Smooth muscle cell of the brain vasculature (primary cell): ENCODE measurements around the gene VIPR1.

Experiments used
- DNase-seq: peaks from one replicate; pipeline ENCODE4 v3.0.0-alpha.2; 2012; ENCODE audit warnings: low read depth, low spot score

VIPR1 gene

GRCh38 chr3:42502429-42503250 lies at the start of gene VIPR1:
Gene VIPR1, plus strand, starts transcription at chr3:42502643. Its CDS starts 93 bp downstream, at chr3:42502736.
- no peak for DNase-seq

DNA sequence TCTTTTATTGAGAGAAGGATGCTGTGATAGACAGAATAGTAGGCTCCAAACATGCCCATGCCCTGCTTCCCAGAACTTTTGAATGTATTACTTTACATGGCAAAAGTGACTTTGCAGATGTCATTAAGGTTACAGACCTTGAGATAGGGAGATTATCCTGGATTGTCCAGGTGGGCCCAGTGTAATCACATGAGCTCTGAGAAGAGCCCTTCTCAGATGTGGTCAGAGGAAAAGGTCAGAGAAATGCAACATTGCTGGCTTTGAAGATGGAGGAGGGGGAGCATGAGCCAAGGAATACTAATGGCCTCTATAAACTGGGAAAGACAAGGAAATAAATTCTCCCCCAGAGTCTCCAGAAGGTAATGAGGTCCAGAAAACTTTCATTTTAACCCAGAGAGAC lies 46.2 kb upstream of the VIPR1 start:
- DNase-seq = no peak

DNA sequence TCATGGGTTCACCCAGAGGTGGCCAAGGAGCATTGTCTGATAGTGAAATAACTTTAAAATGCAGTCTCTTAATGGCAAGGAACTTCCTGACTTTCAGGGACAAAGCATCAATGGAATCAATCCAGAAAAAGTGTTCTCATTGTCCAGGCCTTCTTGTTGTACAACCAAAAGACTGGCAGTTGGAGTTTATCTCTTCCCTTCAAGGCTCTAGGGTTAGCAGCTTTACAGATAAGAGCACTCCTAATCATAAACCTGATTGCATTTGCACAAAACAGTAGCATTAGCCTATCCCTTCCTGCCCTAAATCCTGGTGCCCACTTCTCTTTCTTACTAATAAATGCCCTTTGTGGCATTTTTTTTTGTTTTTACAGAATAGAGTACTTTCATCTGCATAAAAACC lies 43.3 kb upstream of the VIPR1 start:
- DNase-seq = no peak

GRCh38 chr3:42461762-42462161 lies 40.7 kb upstream of the VIPR1 start:
- no peak for DNase-seq

- no peak for DNase-seq
These were observed 39.4 kb upstream of the VIPR1 start for GRCh38 chr3:42463093-42463492.

DNA sequence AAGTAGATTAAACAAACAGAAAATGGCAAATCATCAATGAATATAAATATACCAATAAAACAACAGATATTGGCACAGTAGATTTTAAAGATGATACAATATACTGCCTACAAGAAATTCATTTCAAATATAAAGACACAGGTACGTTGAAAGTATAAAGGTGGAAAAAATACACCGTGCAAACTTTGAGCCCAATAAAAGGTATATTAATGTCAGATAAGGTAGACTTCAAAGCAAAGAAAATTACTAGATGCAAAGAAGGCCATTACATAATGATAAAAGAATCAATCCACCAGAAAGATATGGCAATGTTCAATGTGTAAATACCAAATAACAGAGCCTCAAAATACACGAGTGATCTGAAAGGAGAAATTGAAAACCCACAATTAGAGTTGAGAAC lies 34.3 kb upstream of the VIPR1 start:
- DNase-seq = no peak

DNA sequence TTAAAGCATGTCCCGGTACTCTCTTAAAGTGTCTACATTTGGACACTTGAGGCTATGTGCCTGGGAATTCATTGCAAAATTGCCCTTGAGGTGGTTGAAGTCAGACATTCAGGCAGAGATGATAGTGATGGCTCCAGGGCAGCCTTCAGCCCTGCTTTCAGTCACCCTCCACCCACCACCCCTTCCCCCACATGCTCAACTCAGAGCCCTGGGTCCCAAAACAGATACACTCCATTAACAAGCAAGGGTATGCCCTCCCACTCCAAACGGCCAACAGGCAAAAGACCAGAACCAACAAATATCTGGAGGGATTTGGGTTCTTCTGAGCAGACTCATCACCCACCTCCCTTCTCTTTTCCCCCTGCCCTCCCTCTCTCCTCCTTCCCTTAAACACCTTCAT lies 29.9 kb upstream of the VIPR1 start:
- no peak for DNase-seq

DNA sequence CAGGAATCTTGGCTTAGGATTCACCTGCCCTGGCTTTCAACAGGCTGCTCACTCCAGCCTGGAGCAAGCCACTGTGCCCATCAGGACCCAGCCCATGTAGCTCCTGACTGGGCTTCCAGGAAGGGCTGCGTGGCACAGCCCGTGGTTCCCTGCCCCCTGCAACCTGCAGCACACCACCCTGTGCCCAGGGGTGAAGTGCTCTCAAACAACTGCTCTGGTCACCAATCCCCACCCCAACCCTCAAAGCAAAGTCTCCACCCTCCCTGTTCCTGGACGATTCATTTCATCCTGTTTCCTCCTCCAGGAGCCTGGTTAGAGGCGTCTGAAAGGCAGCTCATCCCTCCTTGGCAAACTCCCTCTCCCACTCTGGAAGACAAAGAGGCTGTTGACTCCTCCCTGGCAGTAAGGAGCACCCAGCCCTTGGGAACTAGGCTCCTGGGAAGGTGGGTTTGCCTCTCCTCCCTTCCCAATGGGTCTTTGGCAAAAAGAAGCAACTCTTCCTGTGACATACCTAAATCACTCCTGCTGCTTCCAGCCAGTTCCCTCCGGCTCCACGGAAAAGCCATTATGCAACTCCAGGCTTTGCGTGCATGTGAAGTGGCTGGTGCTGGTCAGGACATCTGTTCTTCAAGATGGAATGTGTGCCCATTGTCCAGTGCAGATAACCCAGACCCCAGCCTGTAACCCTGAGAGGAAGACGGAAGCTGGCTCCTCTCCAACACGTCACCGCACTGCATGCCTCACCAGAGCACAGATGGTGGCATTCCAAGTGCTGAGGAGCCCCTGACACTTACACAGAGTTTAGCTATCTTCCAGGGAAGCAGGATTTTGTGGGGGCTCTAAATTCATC lies 29.1 kb upstream of the VIPR1 start:
- no peak for DNase-seq

GRCh38 chr3:42476225-42477125 lies 26.0 kb upstream of the VIPR1 start:
- DNase-seq = no peak

DNA sequence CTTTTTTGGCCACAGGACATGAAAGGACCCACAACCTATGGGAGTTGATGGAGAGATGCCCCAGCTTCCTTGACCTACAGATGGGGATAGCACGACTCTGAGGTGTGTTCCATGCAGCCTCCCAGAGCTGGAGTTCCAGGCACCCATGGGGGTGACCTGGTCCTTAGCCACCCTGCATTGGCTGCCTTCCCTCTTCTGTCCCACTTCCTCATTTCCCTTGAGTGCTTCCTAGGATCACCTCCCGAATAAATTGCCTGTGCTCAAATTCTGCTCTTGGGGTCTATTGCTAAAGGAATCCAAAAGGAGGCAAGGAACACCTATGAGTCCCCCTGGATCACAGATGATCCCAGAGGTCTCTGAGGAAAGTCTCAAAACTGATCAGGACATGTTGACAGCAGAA lies 24.7 kb upstream of the VIPR1 start:
- DNase-seq = no peak

DNA sequence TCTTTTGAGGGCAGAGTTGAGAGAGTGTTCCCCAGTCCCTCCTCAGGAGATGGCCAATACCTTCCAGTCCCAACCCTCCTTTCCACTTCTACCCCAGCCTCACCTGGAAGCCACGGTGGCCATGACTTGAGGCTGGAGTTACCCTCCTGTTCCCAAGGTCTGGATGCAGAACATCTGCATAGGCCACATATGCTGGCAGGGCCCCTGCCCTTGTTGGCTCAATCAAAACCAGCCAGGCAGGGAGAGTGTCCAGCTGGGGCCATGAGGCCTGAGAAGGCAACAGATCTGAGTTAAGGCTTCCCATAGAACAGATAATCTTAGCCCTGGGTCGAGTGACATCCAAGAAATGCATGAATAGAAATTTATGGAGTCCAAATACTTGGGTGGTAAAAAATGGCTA lies 23.6 kb upstream of the VIPR1 start:
- DNase-seq = no peak

DNA sequence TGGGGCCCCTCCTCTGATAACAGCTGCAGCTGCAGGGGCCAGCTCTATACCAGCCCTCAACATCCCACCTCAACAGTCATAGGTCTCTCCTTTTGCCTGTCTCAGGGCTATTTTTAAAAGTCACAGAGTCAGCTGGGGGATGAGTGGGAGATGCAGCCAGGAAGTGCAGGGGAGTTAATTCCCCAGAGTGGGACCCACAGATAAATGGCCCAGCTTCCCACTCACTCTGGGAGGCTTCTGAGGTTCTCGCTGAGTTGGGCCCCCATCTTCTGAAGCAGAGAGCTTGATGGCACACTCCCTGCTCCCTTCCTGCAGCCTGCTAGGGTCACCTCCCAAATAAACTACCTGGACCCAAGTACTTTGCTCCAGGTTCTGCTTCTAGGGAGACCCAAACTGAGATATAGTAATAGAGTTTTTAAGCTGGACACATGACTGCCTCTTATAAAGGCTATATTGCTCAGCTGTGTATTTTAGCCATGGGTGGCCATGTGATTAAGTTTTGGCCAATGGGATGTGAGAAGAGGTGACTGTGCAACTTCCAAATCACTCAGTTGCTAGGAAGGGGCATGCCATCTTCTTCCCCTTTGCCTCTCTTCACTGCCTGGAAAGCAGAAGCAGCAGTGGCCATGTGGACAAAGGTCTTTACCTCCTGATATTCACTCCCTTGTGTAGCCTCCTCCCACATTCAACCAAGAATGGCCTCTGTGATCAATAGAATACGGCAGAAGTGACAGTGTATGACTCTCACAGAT lies 15.5 kb upstream of the VIPR1 start:
- no peak for DNase-seq

DNA sequence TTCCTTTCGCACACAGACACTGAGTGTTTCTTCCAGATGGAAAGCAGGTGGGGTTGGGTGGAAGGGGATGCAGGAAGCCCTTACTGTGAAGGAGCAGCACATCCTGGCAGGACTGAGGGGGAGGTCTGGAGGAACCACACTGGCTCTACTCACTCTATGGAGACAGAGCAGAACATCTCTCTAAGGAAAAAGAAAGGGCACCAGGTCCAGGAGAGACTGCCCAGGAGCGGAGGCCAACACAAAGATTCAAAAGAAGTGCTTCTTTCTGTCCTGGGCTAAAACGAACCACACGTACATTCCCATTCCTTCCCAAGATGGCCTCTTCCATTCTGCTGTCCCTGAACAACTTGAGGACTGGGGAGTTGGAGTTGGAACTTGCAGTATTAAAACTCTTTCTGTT lies 13.8 kb upstream of the VIPR1 start:
- DNase-seq = no peak

- DNase-seq = no peak
These were observed 13.1 kb upstream of the VIPR1 start for GRCh38 chr3:42489116-42489936.

- no peak for DNase-seq
These were observed 12.6 kb upstream of the VIPR1 start for GRCh38 chr3:42489937-42490227.

- DNase-seq = no peak
These were observed 12.2 kb upstream of the VIPR1 start for GRCh38 chr3:42490243-42490642.

- DNase-seq = no peak
These were observed 10.4 kb upstream of the VIPR1 start for GRCh38 chr3:42491881-42492507.

DNA sequence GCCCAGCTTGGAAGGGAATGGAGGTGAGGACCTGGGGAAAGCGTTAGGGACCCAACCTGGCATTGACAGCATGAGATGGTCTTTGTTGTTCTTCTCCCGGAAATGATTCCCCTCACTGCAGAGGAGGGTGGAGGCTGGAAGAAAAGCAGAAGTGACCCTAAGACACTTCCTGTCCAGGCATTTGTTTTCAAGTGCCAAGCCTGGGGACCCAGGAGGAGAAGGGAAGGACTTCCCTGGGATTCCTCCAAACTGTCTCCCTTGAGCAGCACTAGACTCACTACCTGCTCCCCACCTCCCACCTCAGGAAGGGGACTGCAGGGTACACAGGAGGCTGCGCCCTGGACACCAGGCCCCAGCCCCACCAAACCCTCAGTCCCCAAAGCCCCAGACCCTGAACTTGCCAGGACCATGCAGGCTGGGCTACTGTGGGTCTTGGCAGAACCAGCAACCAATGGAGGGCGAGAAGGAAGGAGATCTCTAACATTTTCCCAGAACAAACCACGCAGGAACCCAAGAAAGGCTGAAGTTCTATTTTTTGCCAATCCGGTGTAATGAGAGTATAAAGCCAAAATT lies 9.8 kb upstream of the VIPR1 start:
- no peak for DNase-seq

GRCh38 chr3:42493126-42493797 lies 9.2 kb upstream of the VIPR1 start:
- DNase-seq = no peak
